ENCODE measurements around the gene TFAP2E.

GRCh38 chr1:35580949-35581388 lies 7.9 kb downstream of the TFAP2E start:
- no peak for TF ChIP-seq CTCF (IDR thresholded peaks at IDR 0.05)
- no peak for TF ChIP-seq POLR2AphosphoS5 (IDR thresholded peaks at IDR 0.05)
- no peak for TF ChIP-seq POLR2A (IDR thresholded peaks at IDR 0.05)

Measured in sigmoid colon (tissue), 4 donors.